ENCODE measurements around the gene LSM8. TPM values are rescaled to one million over a fixed set of nuclear protein-coding genes. Genes with fewer than 3 reads are reported as not detected.

Gene LSM8
- total and polyA plus RNA-seq, 2 of the 8 experiments (the other 6 are each of a cell fraction or from before 2014, with no cell fraction given), result 36.9 to 51.0 TPM

- TF ChIP-seq RBBP5 (IDR thresholded peaks at IDR 0.05; ENCODE audit: borderline replicate concordance, low read depth, low read length) (no peak), CBX8 (IDR thresholded peaks at IDR 0.05; ENCODE audit: borderline replicate concordance, low read depth, low read length) (no peak), RNF2 (IDR thresholded peaks at IDR 0.05; ENCODE audit: borderline replicate concordance, low read depth, low read length, missing control alignments, poor library complexity, severe bottlenecking) (no peak), HDAC2 (IDR thresholded peaks at IDR 0.05; ENCODE audit: borderline replicate concordance in 1 of 2, low read depth in 2 of 2, low read length in 2 of 2) (no peak), CHD7 (IDR thresholded peaks at IDR 0.05; ENCODE audit: insufficient replicate concordance, low read length) (no peak)
Observed at GRCh38 chr7:118185163-118185860, 1.3 kb downstream of the LSM8 start (continued).

Data from H1 (cell line).